Glomerular endothelial cell (primary cell): ENCODE measurements around the gene BRPF3. TPM values are rescaled to one million over a fixed set of nuclear protein-coding genes. Genes with fewer than 3 reads are reported as not detected.

Experiments used
- DNase-seq: peaks from one replicate; pipeline ENCODE4 v3.0.0-alpha.2; 2011; ENCODE audit warnings: low read depth, low spot score; ENCODE audit errors: extremely low read depth
- total RNA-seq: library from RNA; depleted of rRNA; stranded (reverse); fragments of >200 nt; gene quantifications from 2 replicates; pipeline ENCODE4 v1.2.3, GENCODE V29; 2015

Gene BRPF3
- total RNA-seq, result 18.6 and 21.8 TPM in 2 replicates

GRCh38 chr6:36196113-36196879 is at the start of gene BRPF3:
BRPF3 (plus strand) TSS chr6:36196744; CDS start chr6:36200323, 3,579 bp downstream.
- DNase-seq, result no peak

DNA sequence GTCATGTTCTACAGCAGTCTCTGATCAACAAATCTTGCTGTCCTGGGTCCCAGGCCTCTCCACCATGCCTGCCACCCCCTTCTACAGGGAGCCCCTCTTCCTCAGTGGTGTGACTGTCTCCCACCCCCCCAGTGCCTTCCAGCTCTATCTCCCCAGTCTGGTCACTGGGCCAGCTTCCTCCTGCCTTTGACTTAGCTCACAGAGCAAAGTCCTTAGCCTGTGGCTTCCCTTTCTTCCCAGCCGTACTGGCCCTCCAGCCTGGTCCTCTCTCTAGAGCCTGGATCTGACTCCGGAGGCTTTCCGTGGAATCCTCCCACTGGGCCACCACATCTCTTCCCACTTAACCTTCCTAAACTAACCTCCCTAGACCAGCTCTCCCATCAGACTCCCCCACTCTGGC is 49.2 kb upstream of the BRPF3 start:
- no peak for DNase-seq

GRCh38 chr6:36149476-36149875 is 47.1 kb upstream of the BRPF3 start:
- no peak for DNase-seq

DNA sequence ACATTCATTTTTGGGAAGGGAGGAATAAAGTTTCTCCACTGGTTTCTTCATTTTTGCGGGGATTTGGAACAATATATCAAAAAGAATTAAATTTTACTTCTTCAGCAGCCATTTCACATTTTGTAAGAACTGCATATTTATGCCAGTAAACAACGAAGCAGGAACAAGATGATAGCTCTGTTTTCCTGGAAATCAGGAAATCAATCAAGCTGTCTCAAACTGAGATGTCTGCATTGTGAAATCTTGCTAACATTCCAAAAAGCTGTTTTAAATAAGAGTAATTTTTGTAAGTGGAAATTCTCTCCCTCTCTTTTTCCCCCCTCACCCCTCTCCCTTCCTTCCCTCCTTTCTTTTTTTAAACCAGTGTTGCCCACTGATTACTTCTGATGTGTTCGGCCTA is 46.3 kb upstream of the BRPF3 start:
- DNase-seq, result no peak

- DNase-seq, result no peak
Measured at GRCh38 chr6:36154286-36154685, 42.3 kb upstream of the BRPF3 start.

DNA sequence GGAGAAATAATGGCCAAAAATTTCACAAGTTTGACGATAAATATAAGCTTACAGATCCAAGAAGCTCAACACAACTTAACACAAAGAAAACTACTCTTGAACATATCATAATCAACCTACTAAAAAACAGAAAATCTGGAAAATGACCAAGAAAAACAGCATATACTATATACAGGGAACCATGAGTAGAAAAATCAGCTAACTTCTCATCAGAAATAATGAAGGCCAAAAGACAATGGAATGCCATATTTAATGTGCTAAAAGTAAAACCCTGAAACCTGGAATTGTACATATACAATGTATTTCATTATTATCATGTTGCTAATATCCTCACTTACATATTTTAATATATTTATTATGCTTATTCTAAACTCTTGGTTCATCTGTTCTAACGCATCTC is 40.9 kb upstream of the BRPF3 start:
- no peak for DNase-seq

- DNase-seq, result no peak
Measured at GRCh38 chr6:36160147-36160760, 36.3 kb upstream of the BRPF3 start.

- DNase-seq, result no peak
Measured at GRCh38 chr6:36169023-36170007, 27.2 kb upstream of the BRPF3 start.

GRCh38 chr6:36170704-36171103 is 25.8 kb upstream of the BRPF3 start:
- no peak for DNase-seq

- DNase-seq, result no peak
Measured at GRCh38 chr6:36171573-36171972, 25.0 kb upstream of the BRPF3 start.

GRCh38 chr6:36177166-36177565 is 19.4 kb upstream of the BRPF3 start:
- DNase-seq, result no peak

DNA sequence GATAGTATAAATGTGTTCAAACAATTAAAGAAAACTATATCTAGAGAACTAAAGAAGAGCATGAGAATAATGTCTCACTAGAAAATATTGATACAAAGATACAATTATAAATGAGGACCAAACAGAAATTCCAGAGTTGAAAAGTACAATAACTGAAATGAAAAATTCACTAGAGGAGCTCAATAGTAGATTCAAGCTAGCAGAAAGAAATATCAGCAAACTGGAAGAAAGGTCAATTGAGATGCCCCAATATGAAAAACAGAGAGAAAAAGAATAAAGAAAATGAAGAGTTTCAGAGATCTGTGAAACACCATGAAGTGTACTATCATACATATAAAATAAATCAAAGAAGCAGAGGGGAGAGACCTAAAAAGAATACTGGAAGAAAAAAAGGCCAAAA is 18.0 kb upstream of the BRPF3 start:
- DNase-seq, result no peak

GRCh38 chr6:36180126-36180525 is 16.4 kb upstream of the BRPF3 start:
- DNase-seq, result no peak

- no peak for DNase-seq
Measured at GRCh38 chr6:36184311-36184710, 12.2 kb upstream of the BRPF3 start.

DNA sequence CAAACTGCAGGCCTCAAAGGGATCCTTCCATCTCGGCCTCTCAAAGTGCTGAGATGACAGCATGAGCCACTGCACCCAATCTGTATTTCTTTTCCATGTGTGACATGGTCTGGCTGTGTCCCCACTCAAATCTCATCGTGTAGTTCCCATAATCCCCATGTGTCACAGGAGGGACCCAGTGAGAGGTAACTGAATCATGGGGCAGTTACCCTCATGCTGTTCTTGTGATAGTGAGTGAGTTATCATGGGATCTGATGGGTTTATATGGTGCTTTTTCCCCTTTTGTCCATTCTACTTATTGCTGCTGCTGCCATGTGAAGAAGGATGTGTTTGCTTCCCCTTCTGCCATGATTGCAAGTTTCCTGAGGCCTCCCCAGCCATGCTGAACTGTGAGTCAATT is 10.3 kb upstream of the BRPF3 start:
- DNase-seq, result no peak

GRCh38 chr6:36187446-36187845 is 9.1 kb upstream of the BRPF3 start:
- DNase-seq, result no peak

DNA sequence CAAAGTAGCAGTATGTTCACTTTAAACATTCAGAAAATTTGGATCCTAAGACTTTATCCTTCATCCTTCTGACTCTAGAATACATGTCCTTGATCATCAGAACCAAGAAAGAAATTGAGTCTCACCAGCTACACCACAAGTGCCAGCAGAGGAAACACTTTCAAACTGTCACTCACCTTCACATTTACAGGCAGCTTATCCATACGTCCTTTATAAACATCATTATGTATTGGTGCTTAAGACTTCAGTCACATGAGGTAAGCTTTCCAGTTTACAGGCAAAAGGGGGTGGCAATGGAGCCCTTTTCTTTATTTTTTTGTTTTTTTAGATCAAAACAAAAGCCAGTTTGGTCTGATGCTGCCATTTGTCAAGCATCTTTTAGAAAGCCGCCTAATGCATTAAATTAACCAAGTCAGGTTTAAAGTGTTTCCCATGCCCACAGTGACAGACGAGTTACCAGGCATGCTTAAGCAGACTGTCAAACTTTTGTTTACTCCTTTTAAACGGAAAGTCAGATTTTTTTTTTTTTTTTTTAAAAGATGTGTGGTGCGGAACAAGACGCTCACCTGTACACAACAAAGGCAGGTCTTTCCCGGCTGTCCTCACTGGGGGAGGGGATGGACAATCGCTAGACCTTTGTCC is 952 bp upstream of the BRPF3 start:
- no peak for DNase-seq

GRCh38 chr6:36196880-36197548 is 470 bp downstream of the BRPF3 start:
- DNase-seq, result peak; percentile 92

GRCh38 chr6:36197739-36198221 is 1.2 kb downstream of the BRPF3 start:
- DNase-seq, result no peak

- no peak for DNase-seq
Measured at GRCh38 chr6:36198986-36199385, 2.4 kb downstream of the BRPF3 start.
